ENCODE results near the gene BIVM.
A peak's percentile ranks its signal among the peaks of the same experiment; 100 is the strongest.

The BIVM gene

GRCh38 chr13:102788683-102789082 lies 10.2 kb upstream of the BIVM start:
- no peak overlapping the region for H3K27ac ChIP-seq
- TF ChIP-seq CTCF (conservative IDR thresholded peaks at IDR 0.05) (no peak), ZFX (IDR thresholded peaks at IDR 0.05) (no peak)

GRCh38 chr13:102792396-102792795 lies 6.5 kb upstream of the BIVM start:
- no peak for TF ChIP-seq ZFX (IDR thresholded peaks at IDR 0.05)
- TF ChIP-seq CTCF (conservative IDR thresholded peaks at IDR 0.05): no peak

GRCh38 chr13:102793611-102794355 lies 5.1 kb upstream of the BIVM start:
- H3K27ac ChIP-seq: no peak overlapping the region
- TF ChIP-seq ZFX (IDR thresholded peaks at IDR 0.05) (no peak), CTCF (conservative IDR thresholded peaks at IDR 0.05) (no peak)

More at GRCh38 chr13:102792396-102792795, 6.5 kb upstream of the BIVM start:
- H3K27ac ChIP-seq: no peak overlapping the region

- TF ChIP-seq ZFX (IDR thresholded peaks at IDR 0.05): peak; percentile 50; the same call in 1 of the 2 replicates
- no peak for TF ChIP-seq CTCF (conservative IDR thresholded peaks at IDR 0.05)
- peak overlapping the region; percentile 72 for H3K27ac ChIP-seq
Observed at GRCh38 chr13:102799426-102800144, 666 bp downstream of the BIVM start.

GRCh38 chr13:102800145-102801041 lies 1.5 kb downstream of the BIVM start:
- H3K27ac ChIP-seq: peak overlapping the region; percentile 72

GRCh38 chr13:102805680-102806079 lies 6.8 kb downstream of the BIVM start:
- H3K27ac ChIP-seq: no peak overlapping the region
- no peak for TF ChIP-seq ZFX (IDR thresholded peaks at IDR 0.05)
- TF ChIP-seq CTCF (conservative IDR thresholded peaks at IDR 0.05): no peak

More at GRCh38 chr13:102800145-102801041, 1.5 kb downstream of the BIVM start:
- TF ChIP-seq ZFX (IDR thresholded peaks at IDR 0.05) (peak; percentile 88), CTCF (conservative IDR thresholded peaks at IDR 0.05) (peak; percentile 83)
